Thoracic aorta endothelial cell (primary cell): ENCODE measurements around the gene AMER1. TPM values are rescaled to one million over a fixed set of nuclear protein-coding genes. Genes with fewer than 3 reads are reported as not detected.

Source experiments
- small RNA-seq: library from RNA; depleted of rRNA; stranded (forward); fragments of <200 nt; gene quantifications from one replicate; pipeline ENCODE3, GENCODE V24; 2012
- total RNA-seq: library from RNA; depleted of rRNA; stranded (reverse); fragments of >200 nt; gene quantifications from 2 replicates; pipeline ENCODE4 v1.2.3, GENCODE V29; 2012

The AMER1 gene
- total RNA-seq = 2.8 and 3.5 TPM in 2 replicates

GRCh38 chrX:64205441-64205734 lies at the start of gene AMER1:
AMER1 (minus strand) TSS chrX:64205708; CDS start chrX:64193286, 12,422 bp downstream.

GRCh38 chrX:64230123-64230970 lies 24.8 kb upstream of the AMER1 start, which contains the start of gene ASB12:
ASB12 (minus strand) TSS chrX:64230607; CDS start chrX:64225650, 4,957 bp downstream.

Small RNA genes within 50 kb of the gene (small RNA-seq; reads per million reads assigned to genes)
- not detected for gene RN7SL799P

Other genes with a start within 250 kb of the AMER1 start
- 0.14 TPM in 1 of 2 replicates, not detected in the other for gene ASB12, start 24.9 kb upstream of the AMER1 start, total RNA-seq
- 1.1 and 2.1 TPM in 2 replicates for gene MTMR8, start 189.7 kb upstream of the AMER1 start, total RNA-seq